Measurements from ENCODE around the gene TTBK1. TPM values are rescaled to one million over a fixed set of nuclear protein-coding genes. Genes with fewer than 3 reads are reported as not detected.

Gene TTBK1
- total RNA-seq, 2 donors from 2014 or later = 0.26 to 0.33 TPM

DNA sequence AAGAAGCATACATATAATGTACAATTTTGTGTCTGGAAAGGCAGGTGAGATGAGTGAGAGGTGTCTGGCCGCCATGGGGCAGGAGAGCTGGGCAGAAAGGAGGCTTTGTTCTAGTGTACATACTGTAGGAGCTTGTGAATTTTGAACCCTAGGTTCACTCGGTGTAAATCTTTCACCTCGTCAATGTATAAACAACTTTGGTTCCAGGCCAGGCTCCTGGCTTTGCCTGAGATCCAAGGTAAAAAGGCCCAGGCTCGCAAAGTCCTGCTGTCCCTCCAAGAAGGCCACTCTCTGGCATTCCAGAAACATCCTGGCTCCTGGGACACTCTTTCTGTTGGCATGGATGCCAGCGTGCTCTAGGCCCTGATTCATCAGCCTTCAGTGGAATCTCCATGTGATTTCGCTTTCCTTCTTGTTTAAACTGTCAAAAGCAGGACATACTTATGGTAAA is 47.6 kb downstream of the TTBK1 start:
- ATAC-seq = no peak
- WGBS, 2 donors = 55 to 58% methylated on average over 6 of the region's 6 CpGs
- no peaks in the 10 kb centered on the region for H3K9me3 ChIP-seq

DNA sequence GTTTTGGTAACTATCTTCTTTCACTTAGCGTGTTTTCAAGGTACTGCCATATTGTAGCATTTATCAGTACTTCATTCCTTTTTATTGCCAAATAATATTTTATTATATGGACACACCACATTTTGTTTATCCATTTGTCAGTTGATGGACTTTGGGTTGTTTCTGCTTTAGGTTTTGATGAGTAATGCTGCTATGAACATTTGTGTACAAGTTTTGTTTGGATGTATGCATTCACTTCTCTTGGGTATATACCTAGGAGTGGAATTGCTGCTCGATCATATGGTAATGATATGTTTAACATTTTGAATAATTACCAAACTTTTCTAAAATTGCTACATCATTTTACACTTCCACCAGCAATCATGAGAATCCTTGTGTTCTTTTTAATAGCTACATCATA is 48.4 kb downstream of the TTBK1 start:
- H3K36me3 ChIP-seq (replicated peaks in 1 of 2; ENCODE audit: insufficient read depth in 1 of 2, low read depth in 2 of 2) = no peaks in the 10 kb centered on the region
- 92 to 98% methylated on average over 2 of the region's 2 CpGs for WGBS, 2 donors
- no peaks in the 10 kb centered on the region for H3K9me3 ChIP-seq
- no peak overlapping the region for H3K27ac ChIP-seq
- no peak overlapping the region for H3K4me3 ChIP-seq
- H3K27me3 ChIP-seq = no peaks in the 10 kb centered on the region
- DNase-seq (no peak), ATAC-seq (no peak)
- no peaks in the 10 kb centered on the region for H3K4me1 ChIP-seq
- TF ChIP-seq, protein P1, sequence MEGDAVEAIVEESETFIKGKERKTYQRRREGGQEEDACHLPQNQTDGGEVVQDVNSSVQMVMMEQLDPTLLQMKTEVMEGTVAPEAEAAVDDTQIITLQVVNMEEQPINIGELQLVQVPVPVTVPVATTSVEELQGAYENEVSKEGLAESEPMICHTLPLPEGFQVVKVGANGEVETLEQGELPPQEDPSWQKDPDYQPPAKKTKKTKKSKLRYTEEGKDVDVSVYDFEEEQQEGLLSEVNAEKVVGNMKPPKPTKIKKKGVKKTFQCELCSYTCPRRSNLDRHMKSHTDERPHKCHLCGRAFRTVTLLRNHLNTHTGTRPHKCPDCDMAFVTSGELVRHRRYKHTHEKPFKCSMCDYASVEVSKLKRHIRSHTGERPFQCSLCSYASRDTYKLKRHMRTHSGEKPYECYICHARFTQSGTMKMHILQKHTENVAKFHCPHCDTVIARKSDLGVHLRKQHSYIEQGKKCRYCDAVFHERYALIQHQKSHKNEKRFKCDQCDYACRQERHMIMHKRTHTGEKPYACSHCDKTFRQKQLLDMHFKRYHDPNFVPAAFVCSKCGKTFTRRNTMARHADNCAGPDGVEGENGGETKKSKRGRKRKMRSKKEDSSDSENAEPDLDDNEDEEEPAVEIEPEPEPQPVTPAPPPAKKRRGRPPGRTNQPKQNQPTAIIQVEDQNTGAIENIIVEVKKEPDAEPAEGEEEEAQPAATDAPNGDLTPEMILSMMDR (IDR thresholded peaks at IDR 0.05) = no peak
- no peak for TF ChIP-seq POLR2A (IDR thresholded peaks at IDR 0.05)
- intact Hi-C loops (cut with DNase I) = no loop called here

More for the DNA sequence above, 47.6 kb downstream of the TTBK1 start:
- no peaks in the 10 kb centered on the region for H3K27me3 ChIP-seq
- H3K27ac ChIP-seq = no peak overlapping the region
- no peak for DNase-seq
- H3K36me3 ChIP-seq (replicated peaks in 1 of 2; ENCODE audit: insufficient read depth in 1 of 2, low read depth in 2 of 2) = no peaks in the 10 kb centered on the region
- H3K4me1 ChIP-seq = no peaks in the 10 kb centered on the region
- no peak overlapping the region for H3K4me3 ChIP-seq
- intact Hi-C loops (cut with DNase I) = no loop called here
- TF ChIP-seq, protein P1 (IDR thresholded peaks at IDR 0.05) = no peak
- TF ChIP-seq POLR2A (IDR thresholded peaks at IDR 0.05) = no peak

DNA sequence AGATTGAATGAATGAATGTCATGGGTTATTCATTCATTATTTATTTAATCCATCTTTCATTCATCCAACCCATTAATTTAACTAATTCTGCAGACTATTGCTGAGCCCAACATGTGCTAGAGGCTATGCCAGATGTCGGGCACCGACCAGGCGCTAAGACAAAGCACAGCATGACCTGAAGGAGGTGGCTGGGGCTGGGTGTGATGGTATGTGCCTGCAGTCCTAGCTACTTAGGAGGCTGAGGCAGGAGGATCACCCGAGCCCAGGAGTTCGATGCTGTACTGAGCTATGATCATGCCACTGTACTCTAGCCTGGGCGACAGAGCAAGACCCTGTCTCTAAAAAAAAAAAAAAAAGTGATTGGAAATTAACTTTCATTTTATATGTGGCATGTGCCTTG is 49.1 kb downstream of the TTBK1 start:
- intact Hi-C loops (cut with DNase I) = no loop called here
- no peak for DNase-seq
- TF ChIP-seq POLR2A (IDR thresholded peaks at IDR 0.05) = no peak
- TF ChIP-seq, protein P1 (IDR thresholded peaks at IDR 0.05) = no peak
- Histone ChIP-seq H3K27ac (no peak overlapping the region), H3K4me3 (no peak overlapping the region), H3K4me1 (no peaks in the 10 kb centered on the region), H3K27me3 (no peaks in the 10 kb centered on the region), H3K36me3 (replicated peaks in 1 of 2; ENCODE audit: insufficient read depth in 1 of 2, low read depth in 2 of 2) (no peaks in the 10 kb centered on the region), H3K9me3 (no peaks in the 10 kb centered on the region)
- ATAC-seq = no peak
- 92 to 95% methylated on average over 6 of the region's 6 CpGs for WGBS, 2 donors

DNA sequence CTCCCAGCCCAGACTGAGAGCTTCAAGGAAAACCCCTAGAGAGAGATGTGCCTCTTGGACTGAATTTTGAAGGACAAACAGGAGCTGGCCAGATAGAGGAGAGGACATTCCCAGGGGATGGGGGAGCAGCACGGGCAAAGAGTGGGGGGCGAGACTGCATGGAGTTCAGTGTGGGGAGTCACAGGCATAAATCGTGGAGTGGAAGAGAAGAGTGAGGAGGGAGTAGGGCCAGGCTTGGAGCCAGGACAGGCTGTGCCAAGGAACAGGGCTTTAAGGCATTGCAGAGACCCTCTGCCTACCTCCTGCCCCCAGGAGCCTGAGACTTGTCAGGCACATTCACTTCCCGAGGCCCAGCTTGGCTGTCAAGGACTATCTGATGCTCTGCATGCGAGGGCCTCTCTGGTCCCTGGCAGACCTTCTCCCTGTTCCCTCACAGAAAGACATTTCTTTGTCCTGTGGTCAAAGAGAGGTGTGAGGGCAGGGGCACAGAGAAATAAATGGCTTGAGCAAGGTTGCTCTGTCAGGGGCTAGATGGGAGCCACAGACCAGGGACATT is 49.6 kb downstream of the TTBK1 start:
- Histone ChIP-seq H3K4me1 (peaks cover 2% of the 10 kb centered on the region), H3K4me3 (no peak overlapping the region), H3K36me3 (replicated peaks in 1 of 2; ENCODE audit: insufficient read depth in 1 of 2, low read depth in 2 of 2) (no peaks in the 10 kb centered on the region), H3K27ac (no peak overlapping the region), H3K27me3 (no peaks in the 10 kb centered on the region), H3K9me3 (no peaks in the 10 kb centered on the region)
- intact Hi-C loops (cut with DNase I) = no loop called here
- TF ChIP-seq, protein P1 (IDR thresholded peaks at IDR 0.05) = no peak
- TF ChIP-seq POLR2A (IDR thresholded peaks at IDR 0.05) = no peak
- 62 to 72% methylated on average over 5 of the region's 5 CpGs for WGBS, 2 donors
- DNase-seq = no peak
- ATAC-seq = no peak

DNA sequence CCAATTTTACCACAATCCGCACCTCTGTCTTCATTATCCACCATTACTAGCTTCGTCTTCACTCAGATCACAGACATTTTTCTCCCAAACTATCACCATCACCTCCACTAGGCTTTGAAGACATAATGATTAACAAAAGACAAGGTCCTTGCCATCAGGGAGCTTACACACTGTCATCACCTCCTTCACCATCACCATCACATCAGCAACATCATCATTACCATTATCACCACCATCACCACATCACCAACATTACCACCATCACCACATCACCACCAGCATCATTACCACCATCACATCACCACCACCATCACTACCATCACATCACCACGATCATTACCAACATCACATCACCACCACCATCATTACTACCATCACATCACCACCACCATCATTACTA is 50.4 kb downstream of the TTBK1 start:
- Histone ChIP-seq H3K36me3 (replicated peaks in 1 of 2; ENCODE audit: insufficient read depth in 1 of 2, low read depth in 2 of 2) (no peaks in the 10 kb centered on the region), H3K27me3 (no peaks in the 10 kb centered on the region), H3K4me3 (no peak overlapping the region), H3K4me1 (peaks cover 4% of the 10 kb centered on the region), H3K9me3 (no peaks in the 10 kb centered on the region), H3K27ac (no peak overlapping the region)
- no peak for TF ChIP-seq POLR2A (IDR thresholded peaks at IDR 0.05)
- TF ChIP-seq, protein P1 (IDR thresholded peaks at IDR 0.05) = no peak
- DNase-seq (no peak), ATAC-seq (no peak)
- WGBS, 2 donors = 82 to 95% methylated on average over 3 of the region's 3 CpGs
- intact Hi-C loops (cut with DNase I) = no loop called here

All from body of pancreas (tissue), 4 donors.